Hematopoietic multipotent progenitor cell treated with erythropoietin and hydrocortisone succinate and interleukin-3 and kit ligand, for 15 days (in vitro differentiated cells): ENCODE data around the gene SHISA7.
"Not testable (repeated sequence)": the region's sequence is repeated elsewhere in the genome, so short reads cannot be mapped to it uniquely, and the experiment has no call there.

ENCODE experiments used
- DNase-seq: peaks from one replicate; pipeline ENCODE4 v3.0.0-alpha.2; 2015; ENCODE audit warnings: low spot score

The SHISA7 gene

DNA sequence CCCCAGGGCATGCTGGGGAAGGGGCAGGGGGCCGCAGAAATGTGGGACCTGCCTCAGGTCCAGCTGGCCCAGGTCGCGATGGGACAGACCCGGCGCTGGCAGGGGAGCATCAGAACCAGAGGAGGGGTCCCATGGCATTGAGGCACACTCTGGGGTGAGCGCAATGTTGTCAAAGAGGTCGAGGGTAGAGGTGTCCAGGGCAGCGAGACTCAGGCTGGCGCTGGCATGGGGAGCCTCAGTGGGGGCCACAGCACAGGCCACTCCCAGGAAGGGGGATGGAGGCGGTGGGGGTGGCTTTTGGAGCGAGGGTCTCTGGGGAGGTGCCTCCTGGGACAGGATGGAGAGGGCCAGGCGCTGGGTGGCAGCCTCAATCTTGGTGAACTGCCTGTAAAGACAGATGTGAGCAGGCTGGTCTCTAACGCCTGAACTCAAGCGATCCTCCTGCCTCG lies 20.5 kb upstream of the SHISA7 start:
- no peak for DNase-seq

DNA sequence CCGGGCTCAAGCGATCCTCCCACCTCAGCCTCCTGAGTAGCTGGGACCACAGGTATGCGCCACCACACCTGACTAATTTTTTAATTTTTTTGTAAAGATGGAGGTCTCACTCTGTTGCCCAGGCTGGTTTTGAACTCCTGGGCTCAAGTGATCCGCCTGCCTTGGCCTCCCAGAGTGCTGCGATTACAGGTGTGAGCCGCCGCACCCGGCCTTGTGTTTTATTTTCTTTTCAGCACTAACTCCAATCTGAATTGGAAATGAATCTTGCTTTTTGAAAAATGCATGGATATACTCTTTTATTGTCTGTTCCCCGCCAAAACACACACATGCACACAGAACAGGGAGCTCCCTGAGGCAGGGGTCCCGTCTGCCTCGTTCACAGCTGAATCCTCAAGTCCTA lies 19.6 kb upstream of the SHISA7 start:
- no peak for DNase-seq

DNA sequence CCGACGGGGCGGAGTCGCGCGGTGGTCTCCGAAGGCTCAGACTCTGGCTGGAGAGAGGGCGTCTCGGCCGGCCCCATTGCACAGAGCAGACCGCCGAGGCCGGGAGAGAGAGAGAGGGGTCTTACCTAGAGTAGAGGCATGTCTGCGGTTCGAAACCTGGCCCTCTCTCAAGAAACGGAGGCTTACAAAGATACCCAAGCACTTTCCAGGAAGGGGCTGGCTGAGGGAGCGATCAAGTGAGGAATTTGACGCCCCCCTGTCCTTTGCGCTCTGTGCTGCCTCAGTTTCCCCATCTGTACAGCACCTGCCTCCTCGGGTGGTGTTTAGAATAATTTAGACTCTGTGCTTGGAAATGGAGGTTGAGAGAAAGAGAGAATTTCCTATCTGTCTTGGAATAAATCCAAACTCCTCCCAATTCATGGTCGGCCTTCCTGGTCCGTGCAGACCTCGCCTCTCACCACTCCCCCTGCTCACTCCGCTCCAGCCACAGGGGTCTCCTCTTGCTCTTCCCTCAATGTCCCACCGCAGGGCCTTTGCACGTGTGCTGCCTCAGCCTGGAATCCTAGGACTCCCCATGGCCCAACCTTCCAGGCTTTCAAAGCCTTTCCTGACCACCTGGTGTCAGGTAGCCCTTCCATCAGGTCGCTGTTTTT lies 19.0 kb upstream of the SHISA7 start:
- DNase-seq = peak; percentile 73

DNA sequence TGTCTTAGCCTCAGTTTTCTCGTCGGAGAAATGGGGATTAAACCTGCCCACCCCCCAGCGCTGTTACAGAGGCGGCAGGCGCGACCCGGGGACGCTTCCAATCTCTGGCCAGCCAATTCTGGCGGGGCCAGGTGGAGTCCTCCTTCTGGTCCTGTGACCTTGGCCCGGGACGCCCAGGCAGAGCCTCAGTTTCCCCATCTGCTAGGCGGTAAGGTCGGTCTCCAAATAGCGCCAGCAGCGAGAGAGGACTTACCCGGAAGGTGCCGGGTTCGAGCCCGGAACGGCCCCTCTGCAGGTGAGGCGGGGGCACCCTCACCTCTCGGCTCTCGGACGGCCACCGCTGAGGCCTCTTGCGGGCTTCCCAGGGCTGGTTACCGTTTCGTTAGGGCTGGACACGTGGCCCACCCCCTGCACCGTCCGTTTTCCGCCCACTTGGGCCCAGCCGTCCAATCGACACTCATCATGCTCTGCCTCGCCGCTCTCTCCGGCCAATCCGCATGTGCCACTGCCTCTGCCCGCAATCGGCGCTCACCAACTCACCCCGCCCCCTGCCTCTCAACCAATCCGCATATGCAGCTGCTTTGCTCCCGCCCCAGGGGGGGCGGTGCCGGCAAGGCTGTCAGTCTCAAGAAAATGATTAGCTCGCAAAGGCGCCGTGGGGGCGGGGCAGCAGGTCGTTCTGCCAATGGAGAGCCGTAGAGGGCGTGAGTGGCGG lies 18.3 kb upstream of the SHISA7 start, which contains the start of gene ISOC2:
ISOC2 (minus strand) TSS at position 384 of the 715 bp plus-strand sequence. CDS start 5,156 bp downstream, outside the sequence.
- DNase-seq = peak; percentile 100

DNA sequence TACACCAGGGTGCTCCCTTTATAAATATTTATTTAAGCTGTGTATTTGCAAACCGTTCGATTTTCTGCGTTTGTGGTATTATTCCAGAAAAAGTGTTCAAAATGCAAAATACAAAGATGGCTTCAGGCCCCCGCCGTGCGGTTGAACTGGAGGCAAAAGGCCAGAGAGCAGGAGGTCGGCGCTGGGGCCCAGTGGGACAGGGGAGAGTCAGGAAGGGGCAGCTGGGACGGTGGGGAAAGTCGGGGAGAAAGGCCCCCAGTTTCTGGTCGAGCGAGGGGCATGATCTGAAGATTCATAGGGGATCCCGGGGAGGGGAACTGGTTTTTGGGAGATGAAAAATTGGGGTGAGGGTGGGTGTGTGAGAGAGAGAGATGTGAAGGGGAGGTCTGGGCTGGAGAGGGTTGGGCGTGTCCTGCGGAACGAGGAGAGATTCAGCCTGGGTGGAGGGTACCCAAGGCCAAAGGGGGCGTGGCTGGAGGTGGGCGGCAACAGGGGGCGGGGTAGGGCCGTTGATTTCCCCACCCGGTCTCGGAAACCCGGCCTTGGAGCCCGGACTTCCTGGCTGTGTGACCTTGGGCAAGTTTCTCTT lies 17.7 kb upstream of the SHISA7 start:
- peak; percentile 74 for DNase-seq

DNA sequence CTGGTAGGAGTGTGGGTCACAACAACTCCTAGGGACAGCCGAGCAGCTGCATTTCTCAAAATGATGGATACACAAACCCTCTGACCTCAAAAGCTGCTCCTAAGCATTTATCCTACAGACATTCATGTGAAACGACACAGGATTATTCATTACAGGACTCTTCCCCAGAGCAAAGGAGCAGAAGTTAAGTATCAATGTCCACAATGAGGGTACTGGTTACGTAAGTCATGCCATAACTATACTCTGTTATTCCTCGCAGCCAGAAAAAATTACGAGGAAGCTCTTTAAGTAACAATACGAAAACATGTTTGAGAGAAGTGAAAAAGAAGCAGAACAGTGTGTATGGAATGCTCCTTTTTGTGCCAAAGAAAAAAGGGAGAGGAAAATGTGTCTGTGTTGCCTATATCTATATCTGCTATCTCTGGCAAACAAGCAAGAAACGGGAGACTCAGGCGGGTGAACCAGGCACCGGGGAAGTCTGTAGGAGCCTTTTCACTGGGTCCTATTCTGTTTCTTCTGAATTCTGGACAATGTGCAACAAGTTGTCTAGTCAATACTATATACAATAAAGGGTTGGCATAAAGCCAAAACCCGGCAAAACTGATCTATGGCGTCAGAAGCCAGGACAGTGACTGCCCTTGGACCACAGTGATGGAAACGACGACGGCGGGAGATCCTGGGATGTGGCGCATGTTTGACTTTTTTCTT lies 17.0 kb upstream of the SHISA7 start:
- DNase-seq = peak; percentile 31

DNA sequence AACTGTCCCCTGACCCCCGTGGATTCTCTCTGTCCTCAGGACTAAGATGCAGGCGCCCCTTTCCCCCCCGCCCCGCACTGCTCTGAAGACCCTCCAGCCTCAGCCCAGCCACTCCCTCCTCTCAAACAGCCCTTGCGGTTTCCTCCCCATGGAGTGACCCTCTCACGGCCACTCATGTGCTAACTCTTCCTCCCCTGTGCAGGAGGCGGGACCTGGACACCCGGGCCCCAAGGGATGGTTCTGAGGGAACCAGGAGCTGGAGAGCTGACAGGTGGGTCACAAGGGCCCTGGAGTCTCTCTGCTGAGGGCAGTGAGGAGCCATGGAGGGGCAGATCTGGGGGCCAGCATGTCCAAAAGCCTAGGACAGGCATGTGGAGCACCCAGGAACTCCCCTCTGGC lies 16.4 kb upstream of the SHISA7 start:
- DNase-seq = no peak

DNA sequence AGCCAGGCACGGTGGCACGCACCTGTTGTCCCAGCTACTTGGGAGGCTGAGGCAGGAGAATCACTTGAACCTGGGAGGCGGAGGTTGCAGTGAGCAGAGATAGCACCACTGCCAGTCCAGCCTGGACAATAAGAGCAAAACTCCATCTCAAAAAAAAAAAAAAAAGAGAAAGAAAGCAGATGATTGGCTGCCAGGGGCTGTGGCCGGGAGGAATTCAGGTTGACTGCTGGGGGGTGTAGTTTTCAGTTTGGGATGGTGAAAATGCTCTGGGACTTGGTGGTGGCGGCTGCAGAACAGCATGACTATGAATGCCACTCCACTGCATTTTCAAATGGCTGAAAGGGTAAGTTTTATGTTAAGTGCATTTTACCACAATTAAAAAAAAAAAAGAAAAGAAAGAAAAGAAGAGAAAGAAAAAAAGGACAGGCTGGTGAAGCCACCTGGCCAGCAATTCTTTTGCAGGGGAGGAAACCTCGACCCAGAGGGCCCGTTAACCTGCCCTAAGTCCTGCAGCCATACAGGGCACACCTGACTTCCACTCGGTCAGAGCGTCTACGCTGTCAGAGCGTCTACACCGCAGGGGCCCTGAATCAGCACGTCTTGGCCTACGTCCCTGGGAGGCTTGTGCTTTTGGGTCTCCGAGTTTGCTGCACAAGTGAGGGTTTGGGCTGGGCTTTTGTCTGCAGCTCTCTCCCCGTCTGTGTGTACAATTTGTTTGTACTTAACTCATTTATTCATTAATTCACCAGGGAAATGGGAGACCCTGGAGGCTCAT lies 14.8 kb upstream of the SHISA7 start:
- DNase-seq = no peak

DNA sequence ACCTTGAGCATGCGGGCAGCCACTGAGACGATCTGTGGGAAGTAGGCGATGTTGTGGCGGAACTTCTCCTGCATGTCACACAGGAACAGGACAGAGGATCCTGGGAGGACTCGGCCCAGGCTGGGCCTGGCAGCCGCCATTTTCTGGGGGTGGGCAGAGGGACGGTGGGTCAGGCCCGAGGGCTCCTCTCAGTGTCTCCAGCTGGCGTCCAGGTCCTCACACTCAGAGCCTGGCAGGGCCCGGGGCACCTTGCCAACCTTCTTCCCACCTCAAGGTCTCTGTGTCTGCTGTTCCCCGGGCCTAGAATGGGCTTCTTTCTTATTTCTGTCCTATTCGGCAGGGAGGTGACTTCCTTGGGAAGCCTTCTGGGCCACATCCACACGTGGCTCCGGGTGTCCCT lies 13.2 kb upstream of the SHISA7 start:
- no peak for DNase-seq

DNA sequence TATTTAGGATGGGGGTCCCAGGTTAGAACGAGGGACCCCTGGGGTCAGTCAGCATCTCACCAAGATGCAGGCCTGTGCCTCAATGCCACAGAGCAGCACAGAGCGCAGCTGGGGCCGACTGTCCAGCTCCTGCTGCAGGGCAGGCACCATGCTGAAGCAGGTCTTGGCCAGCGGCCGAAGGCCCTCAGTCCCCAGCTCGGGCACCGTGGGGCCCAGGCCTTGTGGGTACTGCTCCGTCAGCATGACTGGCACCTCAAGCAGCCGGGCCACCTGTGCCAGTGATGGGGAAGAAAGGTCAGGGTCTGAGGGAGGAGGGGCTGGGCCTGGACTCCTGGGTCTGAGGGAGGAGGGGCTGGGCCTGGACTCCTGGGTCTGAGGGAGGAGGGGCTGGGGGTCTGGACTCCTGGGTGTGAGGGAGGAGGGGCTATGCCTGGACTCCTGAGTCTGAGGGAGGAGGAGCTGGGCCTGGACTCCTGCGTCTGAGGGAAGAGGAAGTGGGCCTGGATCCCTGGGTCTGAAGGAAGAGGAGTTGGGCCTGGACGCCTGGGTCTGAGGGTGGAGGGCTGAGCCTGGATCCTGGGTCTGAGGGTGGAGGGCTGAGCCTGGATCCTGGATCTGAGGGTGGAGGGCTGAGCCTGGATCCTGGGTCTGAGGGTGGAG lies 12.6 kb upstream of the SHISA7 start:
- no peak for DNase-seq

DNA sequence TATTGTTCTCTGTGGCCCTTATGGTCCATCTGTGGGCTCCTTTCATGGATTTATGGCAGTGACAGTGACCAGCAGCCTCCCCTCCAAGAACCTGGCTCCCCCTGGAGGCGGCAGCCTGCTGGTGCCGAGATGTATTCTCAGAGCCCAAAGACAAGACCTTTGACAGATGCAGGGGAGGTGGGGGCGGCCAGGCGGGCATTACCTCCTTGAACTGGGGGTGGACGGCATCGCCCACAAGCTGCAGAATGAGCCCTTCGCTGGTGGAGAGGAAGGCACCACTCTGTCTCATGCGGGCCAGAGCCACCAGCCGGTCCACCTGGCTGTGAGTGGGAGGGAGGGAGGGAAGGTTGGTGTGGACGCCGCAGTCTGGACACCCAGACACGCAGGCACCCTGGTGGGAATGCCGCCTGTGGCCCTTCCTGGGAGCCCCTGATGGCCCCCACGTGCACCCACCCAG lies 11.7 kb upstream of the SHISA7 start:
- peak; percentile 70 for DNase-seq

DNA sequence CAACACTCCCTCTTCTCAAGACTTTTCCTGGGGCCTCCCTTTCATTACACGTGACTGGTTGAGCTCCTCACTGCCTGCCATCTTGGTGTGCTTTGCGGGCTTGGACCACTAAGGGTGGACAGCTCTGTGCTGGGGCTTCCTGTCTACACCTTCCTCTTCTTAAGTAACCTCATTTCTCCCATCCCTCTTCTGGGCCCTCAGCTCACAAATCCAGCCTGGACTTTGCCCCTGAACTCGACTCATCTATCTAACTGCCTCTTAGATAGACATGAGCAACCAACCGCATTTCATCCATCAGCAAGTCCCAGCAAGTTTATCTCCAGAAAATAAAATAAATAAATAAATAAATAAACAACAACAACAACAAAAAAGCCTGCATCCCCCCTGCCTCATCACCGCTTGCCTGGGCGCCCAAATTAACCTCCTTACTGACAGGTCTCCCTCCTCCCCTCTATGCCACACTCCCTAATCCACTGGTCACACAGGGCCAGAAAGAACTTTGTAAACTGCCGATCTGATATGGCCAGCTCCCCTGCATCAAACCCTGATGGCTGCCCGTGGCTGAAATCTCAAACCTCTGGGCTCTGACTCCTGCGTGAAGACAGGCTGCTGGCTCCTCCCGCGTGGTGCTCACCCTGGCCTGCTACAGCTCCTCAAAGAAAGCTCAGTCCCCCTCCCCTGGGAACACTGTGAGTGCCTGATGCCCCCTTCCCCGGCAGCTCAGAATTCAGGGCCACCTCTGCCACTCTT lies 10.6 kb upstream of the SHISA7 start:
- no peak for DNase-seq

DNA sequence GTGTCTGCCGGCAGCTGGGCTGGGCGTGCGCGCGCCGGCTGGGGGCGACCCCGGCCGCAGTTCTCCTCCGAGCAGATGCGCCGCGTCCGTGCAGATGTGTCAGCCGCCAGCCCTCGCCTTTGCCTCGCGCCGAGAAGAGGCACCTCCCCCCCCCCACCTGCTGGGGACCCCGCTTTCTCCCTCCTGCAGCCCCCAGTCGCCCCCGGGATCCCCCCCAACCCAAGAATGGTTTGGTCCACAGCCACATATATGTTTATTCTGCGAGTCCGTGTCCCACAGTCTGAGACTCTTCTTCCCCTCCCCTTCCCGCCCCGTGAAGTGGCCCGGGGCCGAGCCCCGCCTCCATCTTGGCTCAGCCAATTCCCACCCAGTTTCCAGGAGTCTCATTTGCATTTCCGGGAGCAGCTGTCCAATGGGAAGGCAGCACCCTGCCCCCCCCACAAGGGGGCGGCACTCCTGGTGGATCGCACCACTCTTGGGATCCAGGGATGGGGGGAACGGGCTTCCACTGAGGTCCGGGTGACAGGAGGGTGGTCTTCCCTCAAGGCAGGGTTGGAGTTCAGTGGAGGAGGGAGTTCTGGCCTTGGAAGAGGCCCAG lies 9.7 kb upstream of the SHISA7 start:
- DNase-seq = peak; percentile 84

DNA sequence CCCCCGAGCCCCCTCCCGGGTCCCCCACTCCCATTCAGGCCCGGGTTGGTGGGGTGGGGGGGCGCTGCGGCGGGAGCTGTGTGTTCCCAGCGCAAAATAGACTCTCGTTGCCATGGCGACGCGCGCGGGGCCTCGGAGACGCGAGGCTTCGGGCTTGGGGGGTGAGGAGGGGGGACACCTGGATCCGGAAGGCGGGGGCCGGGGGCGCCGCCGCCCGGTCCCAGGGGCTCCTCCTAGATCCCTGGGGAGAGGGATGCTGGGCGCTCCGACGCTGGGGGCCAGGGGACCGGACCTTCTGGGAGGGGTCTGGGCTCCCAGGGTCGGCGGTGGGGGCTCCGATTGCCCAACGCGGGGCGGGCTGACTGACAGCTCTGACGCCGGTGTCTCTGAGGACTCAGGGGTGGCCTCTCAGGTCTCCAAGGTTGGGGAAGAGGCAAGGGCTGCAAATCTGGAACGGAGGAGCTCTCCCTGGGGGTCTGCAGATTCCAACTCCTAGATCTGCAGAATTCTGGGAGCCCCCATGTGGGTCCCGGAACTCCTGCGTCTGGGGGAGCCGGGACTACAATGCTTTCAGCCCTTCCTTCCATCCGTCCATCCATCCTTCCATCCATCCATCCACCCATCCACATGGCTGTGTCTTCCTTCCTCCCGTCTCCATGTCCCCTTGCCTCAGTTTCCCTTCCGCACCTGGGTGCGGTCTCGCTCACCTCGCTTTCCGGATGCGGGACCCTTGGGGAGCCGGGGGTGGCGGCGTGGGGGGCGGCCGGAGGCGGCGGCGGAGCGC lies 9.1 kb upstream of the SHISA7 start:
- DNase-seq = no peak

DNA sequence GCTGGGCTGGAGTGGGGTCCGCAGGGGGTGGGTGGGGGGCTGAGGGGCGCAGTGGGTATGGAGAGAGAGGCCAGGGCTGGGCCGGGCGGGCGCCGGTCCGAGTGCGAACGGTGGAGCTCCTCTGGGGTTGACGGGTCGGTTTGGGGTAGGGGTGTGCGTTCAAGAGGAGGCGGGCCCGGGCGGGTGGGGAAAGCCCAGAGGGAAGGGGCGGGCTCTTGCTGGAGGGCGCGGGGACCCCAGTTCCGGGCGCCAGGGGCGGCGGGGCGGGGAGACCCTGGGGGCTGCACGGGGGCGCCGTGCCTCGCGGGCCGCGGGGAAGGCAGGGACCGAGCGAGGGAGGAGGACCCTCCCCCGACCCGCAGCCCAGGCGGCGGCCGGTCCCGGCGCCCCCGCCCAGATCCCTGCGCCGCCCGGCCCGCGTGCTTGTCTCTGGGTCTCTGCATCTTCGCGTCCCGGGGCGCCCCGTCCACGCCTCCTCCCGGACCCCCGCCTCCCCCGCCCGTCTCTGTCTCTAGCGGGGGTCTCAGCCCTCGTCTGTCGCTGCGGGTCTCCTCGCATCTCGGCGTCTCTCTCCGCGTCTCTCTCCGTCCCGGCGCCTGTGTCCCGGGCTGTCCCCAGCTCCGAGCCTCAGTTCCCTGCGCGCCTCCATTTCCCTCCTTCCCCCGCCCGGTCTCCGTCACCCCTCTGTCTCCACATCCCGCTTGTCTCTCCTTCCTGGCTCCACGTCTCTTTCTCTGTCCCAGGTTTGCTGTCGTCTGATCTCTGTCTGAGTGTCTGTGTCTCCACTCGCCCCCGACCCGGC lies 8.3 kb upstream of the SHISA7 start:
- no peak for DNase-seq

DNA sequence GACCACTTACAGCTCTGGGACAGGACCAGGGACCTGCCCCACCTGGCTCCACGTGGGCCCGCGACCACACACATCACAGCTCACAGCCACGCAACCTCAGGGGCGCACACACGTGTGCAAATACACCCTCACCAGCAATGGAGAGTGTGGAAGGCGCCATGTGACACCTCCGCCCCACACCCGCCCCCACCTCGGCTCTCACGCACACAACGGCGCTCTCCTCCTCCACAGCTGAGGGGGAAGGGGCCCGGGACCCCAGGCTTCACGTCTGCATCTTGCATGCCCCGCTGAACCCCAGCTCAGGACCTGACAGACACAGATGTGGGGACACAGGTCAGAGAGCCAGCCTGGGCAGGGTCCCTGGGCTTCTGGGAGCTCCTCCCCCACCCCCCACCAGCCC lies 6.4 kb upstream of the SHISA7 start:
- no peak for DNase-seq

DNA sequence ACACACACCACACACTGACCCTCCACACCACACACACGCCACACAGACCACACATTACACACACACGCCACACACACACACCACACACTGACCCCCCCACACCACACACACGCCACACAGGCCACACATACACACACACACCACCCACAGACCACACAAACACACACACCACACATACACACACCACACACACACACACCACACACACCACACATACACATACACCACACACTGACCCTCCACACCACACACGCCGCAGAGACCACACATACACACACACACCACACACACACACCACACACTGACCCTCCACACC lies 5.0 kb upstream of the SHISA7 start:
- not testable (repeated sequence) for DNase-seq

DNA sequence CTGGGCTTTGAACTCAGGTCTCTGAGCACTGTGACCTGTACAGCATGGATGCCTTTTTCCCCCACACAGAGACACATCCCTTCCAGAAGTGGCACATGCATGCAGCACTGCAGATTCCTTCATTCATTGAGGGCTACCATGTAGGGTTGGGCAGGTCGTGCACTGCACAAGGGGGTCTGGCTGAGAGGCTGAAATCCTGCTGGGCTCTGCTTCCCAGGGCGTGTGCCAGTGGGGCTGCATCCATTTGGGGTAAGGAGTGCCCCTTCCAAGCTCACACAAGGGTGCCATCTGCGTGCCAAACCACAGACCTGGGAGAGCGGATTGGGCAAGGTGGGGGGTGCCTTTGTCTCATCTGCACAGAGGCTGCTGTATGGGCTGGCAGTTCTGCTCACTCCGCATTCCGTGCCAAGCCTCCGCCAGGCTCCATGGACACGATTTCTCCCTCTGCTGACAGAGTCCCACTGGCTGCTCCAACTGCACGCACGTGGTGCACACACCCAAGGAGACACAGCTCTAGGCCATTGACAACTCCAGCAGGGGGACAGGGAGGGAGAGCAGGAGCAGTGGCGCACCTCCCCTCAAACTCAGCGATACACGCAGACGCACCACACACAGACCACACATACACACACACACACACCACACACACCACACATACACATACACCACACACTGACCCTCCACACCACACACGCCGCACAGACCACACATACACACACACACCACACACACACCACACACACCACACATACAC lies 4.5 kb upstream of the SHISA7 start:
- DNase-seq = peak; percentile 46
